MM.1S (cell line): ENCODE results near the gene HOXA13.

Experiments
- EZH2 ChIP-seq: fragments of 300-600 bp; sonication (generic); optimal IDR thresholded peaks from 2 replicates; pipeline ENCODE3; 2017; ENCODE audit warnings: low read depth, mild to moderate bottlenecking, antibody characterized with exemption, low read length, mixed read lengths
- EZH2phosphoT487 ChIP-seq: fragments of 300-600 bp; sonication (generic); IDR thresholded peaks from 2 replicates; pipeline ENCODE4 v1.6.1; 2018; ENCODE audit warnings: antibody characterized with exemption, low read length
- TF ChIP-seq, protein P1 (sequence below): fragments of 300-600 bp; sonication (generic); IDR thresholded peaks from 2 replicates; pipeline ENCODE4 v1.5.1; 2016; ENCODE audit warnings: antibody characterized with exemption, low read length, mixed read lengths

DNA sequence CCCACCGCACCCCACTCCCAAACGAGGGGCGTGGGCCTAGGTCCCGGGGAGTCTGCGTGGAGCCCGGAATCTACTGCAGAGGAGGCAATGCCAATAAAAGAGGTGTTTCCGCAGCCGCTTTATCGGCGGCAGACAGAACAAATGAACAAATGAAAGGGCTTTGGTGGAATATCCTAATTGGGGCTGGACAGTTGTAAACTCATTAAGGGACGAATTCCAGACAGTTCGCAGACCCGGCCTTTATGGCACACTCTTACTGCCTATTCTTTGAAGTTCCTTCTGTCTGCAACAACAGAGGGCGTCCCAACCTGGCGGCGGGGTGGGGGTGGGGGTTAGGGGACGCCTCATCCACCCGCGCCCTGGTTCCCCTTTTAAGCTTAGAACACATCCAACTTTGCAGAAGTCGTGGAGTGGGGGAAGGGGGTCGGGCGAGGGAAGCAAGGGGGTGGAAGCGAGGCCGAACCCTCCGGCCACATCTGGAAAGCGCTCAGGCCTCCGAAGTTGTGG lies 38.6 kb downstream of the HOXA13 start:
- TF ChIP-seq EZH2phosphoT487 (no peak), EZH2 (no peak)
- TF ChIP-seq, protein P1, sequence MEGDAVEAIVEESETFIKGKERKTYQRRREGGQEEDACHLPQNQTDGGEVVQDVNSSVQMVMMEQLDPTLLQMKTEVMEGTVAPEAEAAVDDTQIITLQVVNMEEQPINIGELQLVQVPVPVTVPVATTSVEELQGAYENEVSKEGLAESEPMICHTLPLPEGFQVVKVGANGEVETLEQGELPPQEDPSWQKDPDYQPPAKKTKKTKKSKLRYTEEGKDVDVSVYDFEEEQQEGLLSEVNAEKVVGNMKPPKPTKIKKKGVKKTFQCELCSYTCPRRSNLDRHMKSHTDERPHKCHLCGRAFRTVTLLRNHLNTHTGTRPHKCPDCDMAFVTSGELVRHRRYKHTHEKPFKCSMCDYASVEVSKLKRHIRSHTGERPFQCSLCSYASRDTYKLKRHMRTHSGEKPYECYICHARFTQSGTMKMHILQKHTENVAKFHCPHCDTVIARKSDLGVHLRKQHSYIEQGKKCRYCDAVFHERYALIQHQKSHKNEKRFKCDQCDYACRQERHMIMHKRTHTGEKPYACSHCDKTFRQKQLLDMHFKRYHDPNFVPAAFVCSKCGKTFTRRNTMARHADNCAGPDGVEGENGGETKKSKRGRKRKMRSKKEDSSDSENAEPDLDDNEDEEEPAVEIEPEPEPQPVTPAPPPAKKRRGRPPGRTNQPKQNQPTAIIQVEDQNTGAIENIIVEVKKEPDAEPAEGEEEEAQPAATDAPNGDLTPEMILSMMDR, result no peak; the same call in 1 of the 2 replicates
